Testis (tissue), 3 donors: ENCODE results near the gene MYH9. TPM values are rescaled to one million over a fixed set of nuclear protein-coding genes. Genes with fewer than 3 reads are reported as not detected.

Experiments used
- DNase-seq: peaks from one replicate; pipeline ENCODE4 v3.0.0-alpha.2; 2019
- H3K27ac ChIP-seq, 2 donors: fragments of 200-600 bp; sonication (generic); one replicate each; pipeline ENCODE4 v1.5.1; 2019
- H3K27me3 ChIP-seq: fragments of 200-600 bp; sonication (generic); one replicate; pipeline ENCODE4 v1.5.1; 2019
- H3K36me3 ChIP-seq: fragments of 200-600 bp; sonication (generic); one replicate; pipeline ENCODE4 v1.5.1; 2017; ENCODE audit warnings: low read depth; ENCODE audit errors: missing control alignments
- H3K4me1 ChIP-seq: fragments of 200-600 bp; sonication (generic); one replicate; pipeline ENCODE4 v1.5.1; 2019
- H3K4me3 ChIP-seq, 2 donors: fragments of 200-600 bp; sonication (generic); one replicate each; pipeline ENCODE4 v1.5.1; 2017 to 2019
- H3K9me3 ChIP-seq: fragments of 200-600 bp; sonication (generic); one replicate; pipeline ENCODE4 v1.5.1; 2017
- CTCF ChIP-seq, 3 experiments: fragments of 450-650 bp in 2 of 3; fragments of 200-600 bp in 1 of 3; sonication (generic) in 1 of 3; IDR thresholded peaks; one replicate each; pipeline ENCODE4 v1.5.1; 2016 to 2019; ENCODE audit warnings: antibody characterized with exemption in 3 of 3, mild to moderate bottlenecking in 2 of 3, moderate library complexity in 1 of 3
- POLR2A ChIP-seq: fragments of 450-650 bp; IDR thresholded peaks from one replicate; pipeline ENCODE4 v1.6.1; 2017; ENCODE audit warnings: antibody characterized with exemption, mild to moderate bottlenecking, moderate library complexity
- WGBS, 2 donors: methylation state at CpG; one replicate each; pipeline ENCODE4 v1.1.5; 2018; 5-methylcytosine and 5-hydroxymethylcytosine counted together
- intact Hi-C: fragments of 100-400 bp; cut with DNase I; formaldehyde crosslinking; loops from one replicate; pipeline ENCODE4 v1.15.1; 2023; ENCODE audit warnings: low total_unique reads
- polyA plus RNA-seq: library from polyadenylated mRNA; stranded (reverse); fragments of 350-450 nt; fragmentation: Illumina TruSeq; extraction: RNeasy Lipid Tissue Mini Kit (QIAGEN cat#74804); gene quantifications from one replicate; pipeline ENCODE4 v1.2.3, GENCODE V29; 2014; ENCODE audit warnings: low read depth, low replicate concordance; ENCODE audit not compliant: insufficient read depth
- total RNA-seq, 2 donors: library from RNA; depleted of rRNA; stranded (reverse); fragments of >200 nt; gene quantifications; one replicate each; pipeline ENCODE4 v1.2.3, GENCODE V29; 2016

The MYH9 gene
- total and polyA plus RNA-seq, 3 donors from 2014 or later: 129 to 146 (median 141) TPM

- Histone ChIP-seq H3K27ac (no peak overlapping the region), H3K27me3 (no peaks in the 10 kb centered on the region), H3K4me3 (no peak overlapping the region), H3K9me3 (no peaks in the 10 kb centered on the region), H3K36me3 (no peaks in the 10 kb centered on the region), H3K4me1 (no peaks in the 10 kb centered on the region)
- WGBS, 2 donors: 80 to 89% methylated on average over 7 to 18 of the region's 18 CpGs
- intact Hi-C loops: no loop called here
- DNase-seq: no peak
- no peak for TF ChIP-seq POLR2A
- no peak for TF ChIP-seq CTCF (IDR thresholded peaks at IDR 0.05)
These were observed 81.5 kb downstream of the MYH9 start for GRCh38 chr22:36306227-36306626.

GRCh38 chr22:36305813-36306212, 82.0 kb downstream of the MYH9 start:
- Histone ChIP-seq H3K36me3 (no peaks in the 10 kb centered on the region), H3K27ac (no peak overlapping the region), H3K4me1 (no peaks in the 10 kb centered on the region), H3K9me3 (no peaks in the 10 kb centered on the region), H3K4me3 (no peak overlapping the region), H3K27me3 (no peaks in the 10 kb centered on the region)
- intact Hi-C loops: no loop called here
- TF ChIP-seq CTCF (IDR thresholded peaks at IDR 0.05) (no peak), POLR2A (no peak)
- 89% methylated on average over 10 to 18 of the region's 19 CpGs for WGBS, 2 donors
- DNase-seq: no peak

- H3K4me1 ChIP-seq: no peaks in the 10 kb centered on the region
- H3K4me3 ChIP-seq: no peak overlapping the region
- intact Hi-C loops: loop anchor here (5.0 kb wide), 1 partner anchor 168 kb away; no protein-coding TSS in a partner anchor
- no peak overlapping the region for H3K27ac ChIP-seq
- H3K9me3 ChIP-seq: no peaks in the 10 kb centered on the region
- WGBS, 2 donors: 78 to 80% methylated on average over 7 to 10 of the region's 10 CpGs
- DNase-seq: no peak
- no peaks in the 10 kb centered on the region for H3K27me3 ChIP-seq
- no peaks in the 10 kb centered on the region for H3K36me3 ChIP-seq
- no peak for TF ChIP-seq POLR2A
These were observed 83.3 kb downstream of the MYH9 start for GRCh38 chr22:36304429-36304828.

GRCh38 chr22:36303874-36304273, 83.9 kb downstream of the MYH9 start:
- intact Hi-C loops: loop anchor here (5.0 kb wide), 1 partner anchor 168 kb away; no protein-coding TSS in a partner anchor
- no peaks in the 10 kb centered on the region for H3K27me3 ChIP-seq
- no peaks in the 10 kb centered on the region for H3K4me1 ChIP-seq
- DNase-seq: no peak
- no peak for TF ChIP-seq CTCF (IDR thresholded peaks at IDR 0.05)
- no peak for TF ChIP-seq POLR2A
- no peaks in the 10 kb centered on the region for H3K9me3 ChIP-seq
- H3K36me3 ChIP-seq: no peaks in the 10 kb centered on the region
- no peak overlapping the region for H3K4me3 ChIP-seq
- H3K27ac ChIP-seq: no peak overlapping the region
- WGBS, 2 donors: 81 to 83% methylated on average over 11 to 13 of the region's 13 CpGs

- DNase-seq: no peak
- H3K27me3 ChIP-seq: no peaks in the 10 kb centered on the region
- H3K4me1 ChIP-seq: no peaks in the 10 kb centered on the region
- TF ChIP-seq POLR2A (no peak), CTCF (IDR thresholded peaks at IDR 0.05) (no peak)
- no peaks in the 10 kb centered on the region for H3K36me3 ChIP-seq
- 82 to 83% methylated on average over 6 to 9 of the region's 9 CpGs for WGBS, 2 donors
- H3K4me3 ChIP-seq: no peak overlapping the region
- no peak overlapping the region for H3K27ac ChIP-seq
- intact Hi-C loops: loop anchor here (5.0 kb wide), 1 partner anchor 169 kb away; no protein-coding TSS in a partner anchor
- no peaks in the 10 kb centered on the region for H3K9me3 ChIP-seq
These were observed 84.7 kb downstream of the MYH9 start for GRCh38 chr22:36303115-36303467.
